Activated CD8-positive, alpha-beta T cell treated with anti-CD3 and anti-CD28 coated beads for 36 hours (primary cell): ENCODE measurements around the gene ZCCHC24. TPM values are rescaled to one million over a fixed set of nuclear protein-coding genes. Genes with fewer than 3 reads are reported as not detected.

ENCODE experiments used
- ATAC-seq: fragments of 200-7000 bp; cut with Tn5 transposase; one replicate; pipeline ENCODE4 v1.10.0; 2021; ENCODE audit warnings: mild to moderate bottlenecking, moderate library complexity
- CTCF ChIA-PET: fragments of 350-600 bp; sonication (Branson Sonifier 250); formaldehyde crosslinking; loops from one replicate; lab custom pipeline; 2021; ENCODE audit warnings: antibody characterized with exemption; lab: Charles Lee
- POLR2A ChIA-PET: fragments of 350-600 bp; sonication (Branson Sonifier 250); formaldehyde crosslinking; loops from one replicate; lab custom pipeline; 2021; ENCODE audit warnings: antibody characterized with exemption; lab: Charles Lee
- DNase-seq: peaks from one replicate; pipeline ENCODE4 v3.0.0-alpha.2; 2020
- H3K27ac Mint-ChIP-seq: one replicate; pipeline ENCODE4 v1.8.0; 2021; ENCODE audit warnings: mild to moderate bottlenecking, mixed read lengths
- H3K27me3 Mint-ChIP-seq: one replicate; pipeline ENCODE4 v1.8.0; 2021; ENCODE audit warnings: mixed read lengths
- H3K36me3 Mint-ChIP-seq: one replicate; pipeline ENCODE4 v1.8.0; 2021; ENCODE audit warnings: low read depth, mixed read lengths
- H3K4me1 Mint-ChIP-seq: one replicate; pipeline ENCODE4 v1.8.0; 2021; ENCODE audit warnings: low read depth, mixed read lengths
- H3K4me3 Mint-ChIP-seq: one replicate; pipeline ENCODE4 v1.8.0; 2021; ENCODE audit warnings: mild to moderate bottlenecking, moderate library complexity, mixed read lengths
- H3K9me3 Mint-ChIP-seq: one replicate; pipeline ENCODE4 v1.8.0; 2021; ENCODE audit warnings: mixed read lengths
- CTCF ChIP-seq: fragments of 200-600 bp; IDR thresholded peaks from one replicate; pipeline ENCODE4 v1.8.0; 2022; ENCODE audit warnings: antibody characterized with exemption, mild to moderate bottlenecking
- intact Hi-C: fragments of 100-400 bp; cut with micrococcal nuclease; formaldehyde crosslinking; loops from one replicate; pipeline ENCODE4 v1.10.0; 2022
- total RNA-seq, 2 experiments: library from RNA; stranded (reverse); gene quantifications; one replicate each; pipeline ENCODE4 v1.2.3, GENCODE V29; 2021

Gene ZCCHC24
- total RNA-seq, 2 experiments from 2014 or later = 1.0 to 1.7 TPM

- POLR2A ChIA-PET = no interaction called here
- peaks cover 5% of the 10 kb centered on the region for H3K36me3 Mint-ChIP-seq
- TF ChIP-seq CTCF = no peak
- H3K27me3 Mint-ChIP-seq = no peaks in the 10 kb centered on the region
- H3K4me3 Mint-ChIP-seq = no peak overlapping the region
- peaks cover 16% of the 10 kb centered on the region for H3K4me1 Mint-ChIP-seq
- CTCF ChIA-PET = no interaction called here
- intact Hi-C loops = no loop called here
- peak; percentile 27 for DNase-seq
- ATAC-seq = no peak
- H3K9me3 Mint-ChIP-seq = no peaks in the 10 kb centered on the region
- peak overlapping the region; percentile 16 for H3K27ac Mint-ChIP-seq
Measured at GRCh38 chr10:79361726-79362397, 83.6 kb downstream of the ZCCHC24 start.

- H3K36me3 Mint-ChIP-seq = peaks cover 12% of the 10 kb centered on the region
- DNase-seq (no peak), ATAC-seq (no peak)
- ChIA-PET CTCF (no interaction called here), POLR2A (interaction anchor here (0.9 kb wide), 1 partner anchor 43 kb away, joined by 3 read pairs; no protein-coding TSS in a partner anchor)
- TF ChIP-seq CTCF = no peak
- H3K4me1 Mint-ChIP-seq = peaks cover 21% of the 10 kb centered on the region
- intact Hi-C loops = no loop called here
- no peaks in the 10 kb centered on the region for H3K9me3 Mint-ChIP-seq
- H3K4me3 Mint-ChIP-seq = no peak overlapping the region
- no peaks in the 10 kb centered on the region for H3K27me3 Mint-ChIP-seq
- no peak overlapping the region for H3K27ac Mint-ChIP-seq
Measured at GRCh38 chr10:79360499-79361342, 84.7 kb downstream of the ZCCHC24 start.

- Mint-ChIP-seq H3K9me3 (no peaks in the 10 kb centered on the region), H3K4me1 (peaks cover 27% of the 10 kb centered on the region), H3K27ac (no peak overlapping the region), H3K27me3 (no peaks in the 10 kb centered on the region), H3K36me3 (peaks cover 19% of the 10 kb centered on the region), H3K4me3 (no peak overlapping the region)
- TF ChIP-seq CTCF = no peak
- ChIA-PET POLR2A (interaction anchor here (0.9 kb wide), 1 partner anchor 42 kb away, joined by 3 read pairs; no protein-coding TSS in a partner anchor), CTCF (interaction anchor here (1.0 kb wide), 1 partner anchor 15 kb away, joined by 4 read pairs; no protein-coding TSS in a partner anchor)
- DNase-seq (no peak), ATAC-seq (no peak)
- intact Hi-C loops = no loop called here
Measured at GRCh38 chr10:79359816-79360498, 85.5 kb downstream of the ZCCHC24 start.

- DNase-seq (no peak), ATAC-seq (no peak)
- CTCF ChIA-PET = interaction anchor here (0.6 to 1.5 kb wide), 4 partner anchors 11 to 55 kb away, joined by 3 to 6 read pairs (median 4); partner anchors contain the start of gene PPIF
- no peak for TF ChIP-seq CTCF
- Mint-ChIP-seq H3K4me1 (peaks cover 38% of the 10 kb centered on the region), H3K4me3 (no peak overlapping the region), H3K36me3 (peaks cover 31% of the 10 kb centered on the region), H3K27me3 (no peaks in the 10 kb centered on the region), H3K27ac (no peak overlapping the region), H3K9me3 (no peaks in the 10 kb centered on the region)
- intact Hi-C loops = no loop called here
- POLR2A ChIA-PET = interaction anchor here (0.6 to 3.2 kb wide), 2 partner anchors 11 to 900 kb away, joined by 3 to 22 read pairs; no protein-coding TSS in a partner anchor
Measured at GRCh38 chr10:79358811-79359210, 86.6 kb downstream of the ZCCHC24 start.
